ENCODE data around the gene WDR90. TPM values are rescaled to one million over a fixed set of nuclear protein-coding genes. Genes with fewer than 3 reads are reported as not detected.
"Not testable (repeated sequence)": the region's sequence is repeated elsewhere in the genome, so short reads cannot be mapped to it uniquely, and the experiment has no call there.

The WDR90 gene
- total RNA-seq, 2 donors from 2014 or later: 36.1 to 101 TPM

DNA sequence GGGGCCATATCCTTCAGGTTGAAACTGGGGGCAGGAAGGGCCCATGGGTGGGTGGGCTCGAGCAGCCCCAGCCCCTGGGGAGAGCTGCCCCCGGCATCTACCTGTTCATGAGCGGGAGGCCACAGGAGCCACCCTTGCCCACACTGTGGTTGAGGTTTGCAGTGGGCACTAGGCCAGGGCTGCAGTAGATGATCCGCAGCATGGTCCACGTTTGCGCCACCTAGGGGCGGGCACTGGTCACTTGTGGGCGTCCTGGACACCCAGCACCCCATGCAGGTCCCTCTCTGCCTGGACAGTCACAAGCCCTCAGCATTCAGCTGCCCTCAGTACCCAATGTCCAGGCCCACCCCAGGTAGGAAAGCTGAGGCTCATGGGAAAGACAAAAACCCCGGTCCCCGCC is 36.8 kb downstream of the WDR90 start:
- DNase-seq (ENCODE audit: low spot score in 2 of 2): peak in 1 of 2 donors; percentile 56
- Mint-ChIP-seq H3K9me3 (no peaks in the 10 kb centered on the region), H3K27ac (peak overlapping the region in 1 of 2 donors; percentile 4), H3K36me3 (peaks cover 5 to 22% of the 10 kb centered on the region in 2 donors)
- ATAC-seq: no peak

- Mint-ChIP-seq H3K27ac (peak overlapping the region in 1 of 2 donors; percentile 4), H3K9me3 (no peaks in the 10 kb centered on the region), H3K36me3 (peaks cover 5 to 19% of the 10 kb centered on the region in 2 donors)
- ATAC-seq (no peak), DNase-seq (ENCODE audit: low spot score in 2 of 2) (peak in 1 of 2 donors; percentile 56)
Measured at GRCh38 chr16:686459-687260, 37.5 kb downstream of the WDR90 start.

- H3K9me3 Mint-ChIP-seq: no peaks in the 10 kb centered on the region
Measured at GRCh38 chr16:687499-687898, 38.3 kb downstream of the WDR90 start.

GRCh38 chr16:689175-689897 is 40.2 kb downstream of the WDR90 start:
- Mint-ChIP-seq H3K9me3 (no peaks in the 10 kb centered on the region), H3K27ac (peak overlapping the region; percentile 95), H3K36me3 (peaks cover 0 to 6% of the 10 kb centered on the region in 2 donors)
- peak in 1 of 2 donors; percentile 56 for DNase-seq (ENCODE audit: low spot score in 2 of 2)
- peak in 1 of 2 donors; percentile 2 for ATAC-seq

More at GRCh38 chr16:687499-687898, 38.3 kb downstream of the WDR90 start:
- ATAC-seq: no peak
- H3K36me3 Mint-ChIP-seq: peaks cover 3 to 11% of the 10 kb centered on the region in 2 donors
- no peak overlapping the region for H3K27ac Mint-ChIP-seq
- no peak for DNase-seq (ENCODE audit: low spot score in 2 of 2)

- not testable (repeated sequence) for ATAC-seq; H3K36me3 Mint-ChIP-seq; DNase-seq (ENCODE audit: low spot score in 2 of 2); H3K9me3 Mint-ChIP-seq
- peak overlapping the region in 1 of 2 donors; percentile 95 for H3K27ac Mint-ChIP-seq
Measured at GRCh38 chr16:691242-691641, 42.1 kb downstream of the WDR90 start.

DNA sequence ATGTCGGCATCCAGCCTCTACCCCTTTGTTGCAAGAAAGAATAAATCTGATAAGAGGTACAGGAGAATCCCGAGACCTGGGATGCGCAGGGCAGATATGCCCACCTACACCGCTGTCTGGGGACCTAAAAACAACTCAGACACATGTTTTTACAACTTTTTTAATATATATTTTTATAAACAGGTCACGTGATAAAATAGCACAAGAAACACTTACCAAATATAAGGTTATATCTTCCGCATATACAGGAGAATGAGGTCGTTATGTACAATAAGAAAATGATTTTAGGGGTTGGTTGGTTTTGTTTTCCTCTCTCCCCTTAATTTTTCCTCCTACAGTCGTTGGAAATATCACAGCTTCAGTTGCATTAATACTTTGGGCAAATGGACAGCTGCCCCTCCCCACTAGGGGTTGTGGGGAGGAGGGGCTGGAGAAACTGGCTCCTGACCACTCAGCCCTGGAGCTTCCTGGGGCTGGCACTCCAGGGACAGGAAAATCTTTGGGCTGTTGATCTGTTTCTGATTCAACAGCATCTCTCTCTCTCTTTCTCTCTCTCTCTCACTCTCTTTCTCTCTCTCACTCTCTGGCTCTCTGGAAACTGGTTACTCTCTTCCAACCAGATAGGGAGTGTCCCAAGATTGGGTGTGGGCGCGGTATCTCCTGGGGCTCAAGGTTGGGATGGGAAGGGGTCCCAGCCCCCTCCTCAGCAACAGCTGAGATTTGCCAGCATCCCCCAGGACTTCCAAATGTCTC is 43.4 kb downstream of the WDR90 start:
- DNase-seq (ENCODE audit: low spot score in 2 of 2) (no peak), ATAC-seq (no peak)
- peaks cover 0 to 5% of the 10 kb centered on the region in 2 donors for H3K36me3 Mint-ChIP-seq
- no peaks in the 10 kb centered on the region for H3K9me3 Mint-ChIP-seq
- H3K27ac Mint-ChIP-seq: peak overlapping the region in 1 of 2 donors; percentile 95

GRCh38 chr16:693364-693763 is 44.2 kb downstream of the WDR90 start:
- Mint-ChIP-seq H3K9me3 (no peaks in the 10 kb centered on the region), H3K36me3 (peaks cover 0 to 5% of the 10 kb centered on the region in 2 donors), H3K27ac (no peak overlapping the region)
- ATAC-seq (no peak), DNase-seq (ENCODE audit: low spot score in 2 of 2) (no peak)

DNA sequence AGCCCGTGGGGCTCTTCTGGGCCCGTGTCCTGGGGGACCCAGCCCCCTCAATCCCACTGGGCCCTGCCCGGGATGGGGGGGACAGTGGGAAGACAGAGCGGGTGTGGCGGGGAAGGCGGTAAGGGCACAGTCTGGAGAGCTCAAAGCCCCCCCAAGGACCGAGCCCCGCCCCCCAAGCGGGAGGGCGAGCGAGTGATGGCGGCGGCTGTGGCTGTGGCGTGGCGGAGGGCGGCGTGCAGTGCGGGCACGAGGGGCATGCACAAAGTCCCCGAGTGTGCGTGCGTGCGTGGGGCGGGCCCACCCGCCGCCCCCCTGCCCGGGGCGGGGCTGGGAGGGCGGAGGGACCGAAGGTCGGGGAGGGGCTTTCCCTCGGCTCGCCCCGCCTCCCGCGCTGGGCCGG is 44.6 kb downstream of the WDR90 start:
- DNase-seq (ENCODE audit: low spot score in 2 of 2) (no peak), ATAC-seq (no peak)
- peaks cover 0 to 5% of the 10 kb centered on the region in 2 donors for H3K36me3 Mint-ChIP-seq
- no peaks in the 10 kb centered on the region for H3K9me3 Mint-ChIP-seq
- no peak overlapping the region for H3K27ac Mint-ChIP-seq

DNA sequence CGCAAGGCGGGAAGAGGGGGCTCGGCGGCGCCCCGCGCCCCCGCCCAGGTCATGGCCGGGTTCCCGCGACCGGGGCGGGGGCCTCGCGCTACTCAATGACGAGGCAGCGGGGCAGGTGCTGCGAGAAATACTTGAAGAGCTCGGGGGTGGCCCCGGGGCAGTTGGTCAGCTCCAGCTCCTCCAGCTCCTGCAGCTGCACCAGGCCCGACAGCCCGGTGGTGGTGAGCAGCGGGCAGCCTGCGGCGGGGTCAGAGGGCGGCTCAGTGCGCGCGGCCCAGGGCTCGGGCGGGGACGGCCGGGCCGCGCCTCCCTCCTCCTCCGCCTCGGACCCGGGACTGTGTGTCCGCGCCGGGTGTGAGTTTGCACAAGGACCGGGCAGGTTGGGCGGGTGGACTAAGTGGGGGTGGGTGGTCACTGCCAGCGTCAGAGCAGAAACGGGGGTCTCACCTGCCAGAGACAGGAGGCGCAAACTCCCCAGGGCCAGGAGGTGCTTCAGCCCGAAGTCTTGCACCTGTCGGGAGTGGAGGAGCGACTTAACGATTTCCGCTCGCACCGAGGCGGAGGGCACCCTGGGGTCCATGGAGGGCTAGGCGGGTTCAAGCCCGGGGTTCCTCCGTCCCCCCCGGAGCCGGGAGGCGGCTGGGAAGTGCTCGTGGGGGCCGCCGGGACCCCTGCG is 45.2 kb downstream of the WDR90 start:
- no peak overlapping the region for H3K27ac Mint-ChIP-seq
- ATAC-seq: no peak
- no peaks in the 10 kb centered on the region for H3K9me3 Mint-ChIP-seq
- DNase-seq (ENCODE audit: low spot score in 2 of 2): no peak
- H3K36me3 Mint-ChIP-seq: peaks cover 0 to 5% of the 10 kb centered on the region in 2 donors

DNA sequence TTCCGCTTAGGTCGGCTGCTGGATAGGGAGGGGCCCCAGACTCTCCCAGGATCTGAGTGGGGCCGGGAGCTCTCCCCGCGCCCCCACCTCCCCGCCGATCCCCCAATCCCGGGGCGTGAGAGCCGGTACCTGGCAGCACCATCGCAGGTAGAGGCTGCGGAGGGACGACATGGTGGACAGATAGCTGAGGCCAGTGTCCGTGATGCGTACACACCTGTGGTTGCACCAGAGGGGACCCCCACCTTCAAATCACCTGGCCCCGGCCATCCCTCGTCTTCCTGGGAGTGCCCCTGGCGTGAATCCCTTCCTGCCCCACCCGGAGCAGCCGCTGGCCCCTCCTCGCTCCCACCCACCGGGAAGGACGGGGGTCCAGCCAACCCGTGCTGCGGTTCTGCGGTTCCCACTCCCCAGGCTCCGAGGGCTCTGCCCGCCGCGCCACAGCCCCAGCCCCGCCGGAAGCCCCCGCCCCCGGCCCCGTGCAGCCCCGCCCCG is 45.7 kb downstream of the WDR90 start:
- Mint-ChIP-seq H3K9me3 (no peaks in the 10 kb centered on the region), H3K36me3 (peaks cover 0 to 5% of the 10 kb centered on the region in 2 donors), H3K27ac (no peak overlapping the region)
- DNase-seq (ENCODE audit: low spot score in 2 of 2): no peak
- ATAC-seq: peak in 1 of 2 donors; percentile 2

DNA sequence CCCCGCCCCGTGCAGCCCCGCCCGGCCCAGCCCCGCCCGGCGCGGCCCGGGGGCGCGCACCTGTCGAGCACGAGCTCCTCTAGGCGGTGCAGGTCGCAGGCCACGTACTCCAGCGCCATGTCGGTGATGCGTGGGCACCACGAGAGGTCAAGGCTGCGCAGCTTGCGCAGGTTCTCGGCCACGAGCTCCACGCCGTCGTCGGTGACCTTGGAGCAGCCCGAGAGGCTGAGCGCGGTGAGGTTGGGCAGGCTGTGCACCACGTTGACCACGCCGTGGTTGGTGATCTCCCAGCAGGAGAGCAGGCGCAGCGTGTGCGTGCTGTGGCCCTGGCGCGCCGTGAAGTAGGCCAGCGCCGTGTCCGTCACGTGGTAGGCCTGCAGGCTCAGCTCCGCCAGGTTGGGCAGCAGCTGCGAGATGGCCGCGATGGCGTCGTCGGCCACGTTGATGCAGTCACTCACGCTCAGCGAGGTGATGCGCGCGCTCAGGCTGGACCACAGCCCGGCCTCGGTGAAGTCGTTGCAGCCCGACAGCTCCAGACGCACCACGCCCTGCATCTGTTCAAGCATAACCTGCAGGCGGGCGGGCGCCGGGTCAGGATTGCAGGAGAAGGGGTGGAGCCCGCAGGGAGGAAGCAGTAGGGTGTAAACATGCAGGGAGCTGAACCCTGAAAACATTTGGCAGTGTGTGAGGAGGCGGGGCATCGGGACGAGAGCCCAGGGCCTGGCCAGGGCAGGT is 46.4 kb downstream of the WDR90 start:
- H3K36me3 Mint-ChIP-seq: peaks cover 0 to 5% of the 10 kb centered on the region in 2 donors
- no peaks in the 10 kb centered on the region for H3K9me3 Mint-ChIP-seq
- ATAC-seq (peak; percentile 82 to 85), DNase-seq (ENCODE audit: low spot score in 2 of 2) (peak; percentile 82 to 83)
- H3K27ac Mint-ChIP-seq: peak overlapping the region in 1 of 2 donors; percentile 22

DNA sequence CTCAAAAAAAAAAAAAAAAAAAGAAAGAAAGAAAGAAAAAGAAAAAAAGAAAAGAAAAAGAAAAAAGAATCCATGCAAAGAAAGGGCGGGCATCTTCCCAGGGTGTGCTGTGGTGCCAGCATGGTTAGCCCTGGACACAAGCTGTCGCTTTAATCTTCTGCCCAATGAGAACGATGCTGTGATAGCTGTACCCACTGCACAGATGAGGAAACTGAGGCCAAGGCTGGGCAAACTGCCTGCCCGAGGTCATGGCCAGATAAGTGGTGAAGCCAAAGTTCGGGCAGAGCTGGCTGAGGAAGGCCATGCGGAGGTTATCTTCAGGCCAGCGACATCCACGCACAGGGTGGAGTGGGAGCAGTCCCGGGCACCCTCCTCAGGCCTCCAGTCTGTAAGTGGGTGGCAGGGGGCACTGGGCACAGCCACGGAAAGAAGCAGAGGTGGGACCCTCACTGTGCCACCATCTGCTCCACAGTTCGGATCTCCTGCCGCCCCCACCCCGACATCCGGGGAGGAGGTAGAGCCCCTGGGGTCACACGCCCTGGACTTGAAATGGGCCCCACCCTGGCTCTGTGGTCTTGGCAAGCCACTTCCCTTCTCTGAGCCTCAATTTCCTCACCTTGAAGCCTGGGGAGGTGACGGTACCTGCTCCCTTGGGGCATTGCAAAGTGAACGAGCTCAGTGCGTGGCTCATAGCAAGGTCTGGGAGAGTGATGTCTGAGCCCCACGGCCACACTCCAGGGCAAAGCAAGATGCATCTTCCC is 49.9 kb downstream of the WDR90 start:
- ATAC-seq (no peak), DNase-seq (ENCODE audit: low spot score in 2 of 2) (no peak)
- H3K27ac Mint-ChIP-seq: no peak overlapping the region
- no peaks in the 10 kb centered on the region for H3K9me3 Mint-ChIP-seq
- peaks cover 0 to 5% of the 10 kb centered on the region in 2 donors for H3K36me3 Mint-ChIP-seq

DNA sequence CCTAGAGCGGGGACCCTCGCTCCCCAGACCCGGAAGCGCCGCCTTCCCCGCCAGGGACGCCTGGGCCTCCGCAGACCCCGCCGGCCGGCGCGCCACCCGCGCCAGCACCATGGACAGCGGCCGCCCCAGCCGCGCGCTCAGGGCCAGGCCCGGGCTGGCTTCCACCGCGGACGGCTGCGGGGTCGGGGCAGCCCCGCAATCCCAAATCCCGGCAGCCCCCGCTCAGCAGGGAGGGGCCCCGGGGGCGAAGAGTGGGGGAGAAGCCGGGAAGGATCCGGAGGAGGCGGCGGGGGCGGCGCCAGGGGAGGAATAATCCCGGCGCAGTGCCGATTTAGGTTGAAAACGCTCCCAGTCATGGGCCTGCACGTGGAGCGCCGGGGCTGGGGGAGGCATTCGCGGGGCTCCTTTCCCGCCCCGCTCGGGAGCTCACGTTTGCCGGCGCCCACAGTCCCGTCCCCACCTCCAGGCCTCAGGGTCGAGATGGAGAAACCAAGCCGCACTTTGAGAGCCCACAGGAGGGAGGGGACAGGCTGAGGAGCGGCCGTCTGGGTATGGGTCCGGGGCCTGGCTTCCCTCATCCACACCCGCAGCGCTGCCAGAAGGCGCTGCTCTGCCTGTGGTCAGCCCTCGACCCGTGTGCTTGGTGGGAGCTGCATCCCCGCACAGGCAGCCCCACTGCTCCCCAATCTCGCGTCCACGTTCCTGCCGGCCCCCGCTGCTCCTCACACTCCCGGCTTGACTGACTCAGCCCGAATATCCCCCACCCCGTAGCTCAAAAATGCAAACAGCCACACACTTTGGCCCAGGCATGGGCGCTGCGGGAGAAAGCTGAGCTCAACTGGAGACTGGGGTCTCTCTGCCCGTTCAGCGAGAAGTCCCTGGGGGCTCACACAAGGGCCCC is 51.8 kb downstream of the WDR90 start:
- Mint-ChIP-seq H3K9me3 (no peaks in the 10 kb centered on the region), H3K27ac (no peak overlapping the region), H3K36me3 (no peaks in the 10 kb centered on the region)
- ATAC-seq (peak in 1 of 2 donors; percentile 43), DNase-seq (ENCODE audit: low spot score in 2 of 2) (peak in 1 of 2 donors; percentile 67)

- ATAC-seq: no peak
- no peaks in the 10 kb centered on the region for H3K9me3 Mint-ChIP-seq
- H3K27ac Mint-ChIP-seq: no peak overlapping the region
- H3K36me3 Mint-ChIP-seq: no peaks in the 10 kb centered on the region
- DNase-seq (ENCODE audit: low spot score in 2 of 2): no peak
Measured at GRCh38 chr16:702341-702740, 53.2 kb downstream of the WDR90 start.

Data from activated naive CD4-positive, alpha-beta T cell treated with anti-CD3 and anti-CD28 coated beads, Interleukin-2, amount 50 U/mL, for 72 hours (primary cell).